Stimulated activated CD8-positive, alpha-beta memory T cell treated with anti-CD3 and anti-CD28 coated beads, Interleukin-12 subunit alpha, Interleukin-12 subunit beta, amount 100 ng/mL, for 1 hour (primary cell): ENCODE results near the gene NANOS2.

Source experiments
- DNase-seq: peaks from one replicate; pipeline ENCODE4 v3.0.0-alpha.2; 2020; ENCODE audit warnings: low read depth

Gene NANOS2

GRCh38 chr19:45913874-45914830, at the start of gene NANOS2:
NANOS2 (minus strand) TSS chr19:45914778; CDS start chr19:45914693, 85 bp downstream.
- no peak for DNase-seq

GRCh38 chr19:45962021-45962420, 47.4 kb upstream of the NANOS2 start:
- DNase-seq, result no peak

- no peak for DNase-seq
These were observed 46.1 kb upstream of the NANOS2 start for GRCh38 chr19:45960595-45961235.

- no peak for DNase-seq
These were observed 45.0 kb upstream of the NANOS2 start for GRCh38 chr19:45959517-45960025.

GRCh38 chr19:45958769-45959516, 44.4 kb upstream of the NANOS2 start:
- DNase-seq, result no peak

- no peak for DNase-seq
These were observed 43.7 kb upstream of the NANOS2 start for GRCh38 chr19:45958320-45958719.

GRCh38 chr19:45955905-45956608, 41.5 kb upstream of the NANOS2 start:
- no peak for DNase-seq

GRCh38 chr19:45954156-45954555, 39.6 kb upstream of the NANOS2 start:
- no peak for DNase-seq

- DNase-seq, result no peak
These were observed 39.1 kb upstream of the NANOS2 start for GRCh38 chr19:45953676-45954075.

- no peak for DNase-seq
These were observed 38.3 kb upstream of the NANOS2 start for GRCh38 chr19:45952686-45953505.

GRCh38 chr19:45952341-45952685, 37.7 kb upstream of the NANOS2 start:
- DNase-seq, result no peak

- DNase-seq, result no peak
These were observed 33.3 kb upstream of the NANOS2 start for GRCh38 chr19:45947926-45948325.

GRCh38 chr19:45940515-45940805, 25.9 kb upstream of the NANOS2 start:
- no peak for DNase-seq

- no peak for DNase-seq
These were observed 25.4 kb upstream of the NANOS2 start for GRCh38 chr19:45939792-45940514.

GRCh38 chr19:45938733-45939319, 24.2 kb upstream of the NANOS2 start:
- no peak for DNase-seq

- DNase-seq, result no peak
These were observed 20.7 kb upstream of the NANOS2 start for GRCh38 chr19:45935267-45935666.

GRCh38 chr19:45934551-45935230, 20.1 kb upstream of the NANOS2 start:
- no peak for DNase-seq

- no peak for DNase-seq
These were observed 19.2 kb upstream of the NANOS2 start for GRCh38 chr19:45933759-45934158.

- DNase-seq, result no peak
These were observed 16.5 kb upstream of the NANOS2 start for GRCh38 chr19:45931055-45931454.
